GM12864 (cell line): ENCODE results near the gene MAP2.

Experiments
- DNase-seq: peaks from one replicate; pipeline ENCODE4 v3.0.0-alpha.2; 2011; ENCODE audit warnings: low read depth
- H3K4me3 ChIP-seq: 2 replicates; pipeline ENCODE4 v1.5.1; 2011; ENCODE audit warnings: mild to moderate bottlenecking, low read depth, low read length, control low read depth
- CTCF ChIP-seq: IDR thresholded peaks from 2 replicates; pipeline ENCODE4 v1.5.1; 2011; ENCODE audit warnings: low read depth, mild to moderate bottlenecking, moderate library complexity, low read length, control low read depth, inconsistent platforms; ENCODE audit errors: missing control alignments

Gene MAP2

DNA sequence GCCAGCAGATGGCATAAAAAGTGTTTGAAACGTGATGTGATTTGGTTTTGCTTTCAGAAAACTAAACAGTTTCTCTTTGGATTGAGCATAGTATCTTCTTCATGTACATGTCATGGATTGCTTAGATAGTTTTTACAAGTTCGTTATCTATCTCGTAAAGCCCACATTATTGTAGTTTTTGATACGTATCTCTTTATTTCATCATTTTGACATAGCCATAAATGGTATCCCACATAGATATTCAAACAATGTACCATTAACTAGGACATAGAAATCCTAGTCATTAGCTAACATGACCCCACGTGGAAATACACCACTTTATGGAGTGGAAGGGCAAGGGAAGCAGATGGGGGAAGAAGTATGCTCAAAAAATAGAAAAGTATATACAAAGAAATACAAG is 93.6 kb downstream of the MAP2 start:
- TF ChIP-seq CTCF, result no peak
- no peak overlapping the region for H3K4me3 ChIP-seq
- no peak for DNase-seq

- TF ChIP-seq CTCF, result no peak
- H3K4me3 ChIP-seq, result no peak overlapping the region
- DNase-seq, result no peak
Observed at GRCh38 chr2:209519271-209519670, 95.4 kb downstream of the MAP2 start.

GRCh38 chr2:209519906-209520305 is 96.1 kb downstream of the MAP2 start:
- no peak overlapping the region for H3K4me3 ChIP-seq
- no peak for DNase-seq
- TF ChIP-seq CTCF, result no peak

- no peak overlapping the region for H3K4me3 ChIP-seq
- DNase-seq, result no peak
- no peak for TF ChIP-seq CTCF
Observed at GRCh38 chr2:209523041-209523740, 99.3 kb downstream of the MAP2 start.

DNA sequence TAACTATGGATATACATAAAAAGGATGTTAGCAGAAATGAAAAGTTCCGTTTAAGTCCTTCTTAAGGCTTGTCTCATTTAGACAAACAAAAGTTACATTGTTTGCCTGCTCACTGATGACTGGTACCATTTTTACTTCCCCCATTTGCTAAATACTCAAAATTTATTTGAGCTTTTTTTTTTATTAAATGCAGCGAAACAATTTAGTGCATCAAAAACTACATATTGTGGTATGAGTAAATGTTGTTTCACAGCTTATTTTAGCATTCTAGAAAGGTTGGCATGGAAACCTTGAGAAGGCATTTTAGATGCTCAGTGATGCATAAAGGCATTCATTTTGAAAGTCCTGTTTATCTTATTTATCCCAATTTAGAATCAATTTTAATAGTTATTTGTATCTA is 100.0 kb downstream of the MAP2 start:
- peak; percentile 3 for DNase-seq
- TF ChIP-seq CTCF, result no peak
- no peak overlapping the region for H3K4me3 ChIP-seq

- TF ChIP-seq CTCF, result no peak
- H3K4me3 ChIP-seq, result no peak overlapping the region
- no peak for DNase-seq
Observed at GRCh38 chr2:209525331-209525730, 101.5 kb downstream of the MAP2 start.

DNA sequence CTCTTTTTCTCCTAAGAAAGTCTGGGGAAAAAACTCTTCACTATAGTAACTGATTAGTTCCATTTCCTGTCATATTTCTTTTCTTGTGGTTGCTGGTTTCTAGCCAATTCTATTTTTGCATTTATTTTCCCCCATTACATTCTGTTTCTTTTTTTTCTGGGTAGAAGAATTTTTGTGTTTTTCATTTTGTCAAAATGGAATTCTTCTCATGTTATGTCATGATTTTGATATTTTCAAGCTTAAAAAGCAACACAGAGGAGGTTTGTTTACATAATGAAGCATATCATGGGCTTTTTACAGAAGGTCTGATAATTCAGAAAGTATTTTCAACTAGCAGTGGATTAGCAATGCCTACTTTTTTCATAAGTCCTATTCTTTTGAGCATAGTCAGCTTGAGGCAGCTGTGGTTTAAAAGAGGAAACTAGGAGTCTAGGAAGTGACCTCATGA is 102.0 kb downstream of the MAP2 start:
- no peak overlapping the region for H3K4me3 ChIP-seq
- no peak for DNase-seq
- no peak for TF ChIP-seq CTCF
